NCI-H2196 treated with DMSO at 0.1 percent for 48 hours (cell line): ENCODE data around the gene C1orf159.
"Not testable (repeated sequence)": the region's sequence is repeated elsewhere in the genome, so short reads cannot be mapped to it uniquely, and the experiment has no call there.

ENCODE experiments used
- DNase-seq: peaks from one replicate; lab custom pipeline; 2025; ENCODE audit not compliant: unreplicated experiment; lab: John Stamatoyannopoulos, UW

The C1orf159 gene

DNA sequence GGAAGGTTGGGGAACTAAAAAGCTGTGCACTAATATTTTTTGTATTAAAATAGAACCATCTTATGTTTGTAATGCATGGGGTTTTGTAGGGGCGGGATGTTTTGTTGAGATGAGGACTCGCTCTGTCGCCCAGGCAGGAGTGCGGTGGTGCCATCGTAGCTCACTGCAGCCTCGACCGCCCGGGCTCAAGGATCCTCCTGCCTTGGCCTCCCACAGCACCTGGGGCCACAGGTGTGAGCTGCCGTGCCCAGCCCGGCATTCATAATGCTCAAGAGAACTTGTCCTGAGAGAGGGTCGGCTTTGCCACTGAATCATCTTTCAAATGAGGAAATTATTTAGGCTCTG is 3.0 kb upstream of the C1orf159 start:
- DNase-seq = no peak

DNA sequence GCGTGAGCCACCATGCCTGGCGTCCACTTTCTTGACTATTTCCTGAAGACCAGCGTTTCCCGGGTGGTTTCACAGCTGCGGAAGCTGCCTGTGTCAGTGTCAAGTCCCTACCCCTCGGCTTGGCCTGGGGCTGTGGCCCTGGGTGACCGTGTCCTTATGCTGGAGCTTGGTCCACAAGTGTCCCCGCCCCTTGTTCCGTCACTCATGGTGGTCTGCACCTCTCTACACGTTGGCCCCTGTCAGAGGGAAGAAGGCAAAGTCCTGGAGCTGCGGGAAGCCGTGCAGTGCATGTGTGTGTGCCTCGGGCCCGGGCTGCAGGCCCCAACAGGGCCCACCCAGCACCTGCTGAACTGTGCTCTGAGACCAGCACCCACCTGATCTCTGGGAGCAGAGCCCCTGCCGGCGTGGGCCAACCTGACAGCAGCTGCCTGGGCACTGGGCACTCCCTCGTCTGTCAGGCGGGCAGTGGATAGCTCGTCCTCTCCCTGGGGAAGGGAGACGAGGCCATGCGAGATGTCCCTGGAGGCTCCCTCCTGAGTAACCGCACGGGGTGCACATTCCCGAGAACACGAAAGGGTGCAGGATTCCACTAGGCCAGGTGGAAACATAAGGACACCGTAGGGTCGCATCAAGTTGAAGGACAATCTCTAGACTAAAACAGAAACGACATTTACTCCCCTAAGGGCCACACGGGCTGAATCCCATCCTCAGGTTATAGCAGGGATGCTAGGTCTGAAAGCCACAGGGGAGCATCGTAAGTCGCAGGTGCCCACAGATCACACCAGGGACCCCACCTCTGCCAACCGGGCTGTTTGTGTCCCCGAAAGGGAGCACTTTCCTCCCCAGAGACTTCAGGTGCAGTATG is 2.4 kb upstream of the C1orf159 start:
- no peak for DNase-seq

DNA sequence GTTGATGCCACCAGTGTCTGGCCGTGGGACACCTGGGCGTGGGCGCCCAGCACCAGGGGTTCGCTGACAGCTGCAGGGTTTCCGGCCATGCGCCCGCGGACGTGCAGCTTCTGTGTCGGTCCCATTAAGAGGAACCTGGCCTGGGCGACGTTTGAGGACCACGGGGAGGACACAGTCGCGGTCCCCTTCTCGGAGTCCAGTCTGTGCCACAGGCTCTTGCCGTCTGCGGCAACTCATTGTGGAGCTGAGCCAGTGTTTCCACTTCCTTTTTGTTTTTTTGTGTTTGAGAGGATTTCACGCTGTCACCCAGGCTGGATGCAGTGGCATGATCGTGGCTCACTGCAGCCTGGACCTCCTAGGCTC is 1.6 kb upstream of the C1orf159 start:
- no peak for DNase-seq

DNA sequence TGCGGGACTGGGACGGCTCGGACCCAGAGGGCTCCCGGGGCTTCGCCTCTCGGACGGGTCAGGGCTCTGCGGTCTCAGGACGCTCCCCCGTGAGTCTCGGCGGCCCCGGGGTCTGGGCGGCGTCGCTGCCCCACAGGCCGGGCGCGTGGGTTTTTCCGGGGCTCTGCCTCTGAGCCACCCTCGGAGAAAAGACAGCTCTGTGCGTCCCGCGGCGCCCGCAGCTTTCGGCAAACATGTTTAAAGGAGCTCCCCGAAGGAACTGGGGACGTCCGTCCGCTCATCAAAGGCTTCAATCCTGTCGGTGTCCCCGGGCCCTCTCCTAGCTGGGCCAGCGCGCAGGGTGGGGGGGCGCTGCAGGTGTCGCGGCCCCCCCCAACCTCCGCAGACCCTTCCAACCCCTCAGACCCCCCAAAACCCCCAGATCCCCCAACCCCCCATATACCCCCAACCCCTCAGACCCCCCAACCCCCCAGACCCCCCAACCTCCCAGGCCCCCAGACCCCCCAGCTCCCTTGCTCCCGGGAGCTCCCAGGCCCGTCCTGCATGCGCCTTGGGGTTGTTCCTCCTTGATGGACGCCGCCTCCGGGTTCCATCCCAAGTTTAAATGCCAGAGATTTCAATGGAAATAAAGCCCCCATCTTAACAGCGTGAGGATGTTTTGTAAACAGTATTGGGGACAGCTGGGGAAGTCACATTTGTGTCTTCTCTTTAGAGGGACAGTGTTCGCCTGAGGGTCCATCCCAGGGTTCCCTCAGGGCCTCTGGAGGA is 996 bp upstream of the C1orf159 start:
- DNase-seq = no peak

DNA sequence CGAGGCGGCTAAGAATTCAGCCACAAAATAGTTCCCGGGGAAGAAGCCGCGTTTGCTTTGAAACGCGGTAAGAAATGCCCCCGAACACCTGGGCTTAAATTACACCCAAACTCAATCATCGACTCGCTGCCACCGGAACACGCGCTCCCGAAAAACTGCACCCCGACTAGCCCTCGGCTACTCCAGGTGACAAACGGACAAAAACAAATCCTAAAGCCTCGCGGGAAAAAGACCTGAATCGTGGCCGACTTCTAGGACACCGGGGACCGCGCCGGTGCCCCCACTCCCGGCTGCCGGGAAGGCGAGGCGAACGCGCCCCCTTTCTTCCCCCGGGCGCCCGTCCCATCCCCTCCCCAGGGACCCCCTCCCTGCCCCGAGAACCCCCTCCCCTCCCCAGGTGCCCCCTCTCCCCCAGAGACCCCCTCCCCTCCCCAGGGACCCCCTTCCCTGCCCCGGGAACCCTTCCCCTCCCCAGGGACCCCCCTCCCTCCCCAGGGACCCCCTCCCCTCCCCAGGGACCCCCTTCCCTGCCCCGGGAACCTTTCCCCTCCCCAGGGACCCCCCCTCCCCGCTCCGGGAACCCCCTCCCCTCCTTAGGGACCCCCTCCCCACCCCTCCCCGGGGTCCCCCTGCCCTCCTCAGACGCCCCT is 628 bp downstream of the C1orf159 start:
- no peak for DNase-seq

DNA sequence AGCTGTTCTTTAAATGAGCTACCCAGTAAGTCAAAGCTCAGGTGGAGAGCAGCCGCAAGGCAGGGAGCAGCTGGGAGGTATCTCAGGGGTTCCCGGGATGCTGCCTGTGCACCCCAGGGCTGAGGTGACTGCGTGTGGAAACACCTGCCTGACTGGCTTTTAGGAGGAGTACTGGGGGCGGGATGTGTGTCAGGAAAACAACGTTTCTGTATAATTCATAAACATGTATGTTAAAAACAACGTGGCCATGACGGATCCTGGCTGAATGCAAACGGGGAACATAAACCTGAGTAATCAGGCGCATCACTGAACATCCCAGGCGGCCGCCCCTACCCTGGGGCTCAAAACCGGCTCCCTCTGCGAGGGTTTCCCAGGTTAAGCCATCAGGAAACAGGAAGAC is 1.5 kb downstream of the C1orf159 start:
- DNase-seq = no peak

DNA sequence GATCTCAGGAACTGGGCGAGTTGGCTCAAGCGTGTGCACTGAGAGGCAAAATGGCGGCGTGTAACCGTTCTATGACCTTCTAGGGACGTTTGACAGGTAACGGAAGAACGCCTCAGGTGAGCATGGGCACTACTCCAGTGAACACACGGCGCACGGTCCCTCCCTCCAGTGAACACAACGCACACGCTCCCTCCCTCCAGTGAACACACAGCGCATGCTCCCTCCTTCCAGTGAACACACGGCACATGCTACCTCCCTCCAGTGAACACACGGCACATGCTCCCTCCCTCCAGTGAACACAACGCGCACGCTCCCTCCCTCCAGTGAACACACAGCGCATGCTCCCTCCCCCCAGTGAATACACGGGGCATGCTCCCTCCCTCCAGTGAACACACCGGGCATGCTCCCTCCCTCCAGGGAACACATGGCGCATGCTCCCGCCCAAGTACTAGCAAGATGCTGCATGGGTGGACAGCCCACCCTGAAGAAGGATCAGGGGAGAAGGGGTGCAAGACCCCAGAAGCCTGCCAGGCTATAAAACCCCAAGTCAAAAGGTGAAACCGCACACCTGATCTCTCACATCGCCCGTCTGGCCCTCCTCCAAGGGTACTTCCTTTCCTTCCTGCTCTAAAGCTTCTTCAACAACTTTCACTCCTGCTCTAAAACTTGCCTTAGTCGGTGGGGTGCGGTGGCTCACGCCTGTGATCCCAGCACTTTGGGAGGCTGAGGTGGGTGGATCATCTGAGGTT is 3.5 kb downstream of the C1orf159 start:
- DNase-seq = no peak

DNA sequence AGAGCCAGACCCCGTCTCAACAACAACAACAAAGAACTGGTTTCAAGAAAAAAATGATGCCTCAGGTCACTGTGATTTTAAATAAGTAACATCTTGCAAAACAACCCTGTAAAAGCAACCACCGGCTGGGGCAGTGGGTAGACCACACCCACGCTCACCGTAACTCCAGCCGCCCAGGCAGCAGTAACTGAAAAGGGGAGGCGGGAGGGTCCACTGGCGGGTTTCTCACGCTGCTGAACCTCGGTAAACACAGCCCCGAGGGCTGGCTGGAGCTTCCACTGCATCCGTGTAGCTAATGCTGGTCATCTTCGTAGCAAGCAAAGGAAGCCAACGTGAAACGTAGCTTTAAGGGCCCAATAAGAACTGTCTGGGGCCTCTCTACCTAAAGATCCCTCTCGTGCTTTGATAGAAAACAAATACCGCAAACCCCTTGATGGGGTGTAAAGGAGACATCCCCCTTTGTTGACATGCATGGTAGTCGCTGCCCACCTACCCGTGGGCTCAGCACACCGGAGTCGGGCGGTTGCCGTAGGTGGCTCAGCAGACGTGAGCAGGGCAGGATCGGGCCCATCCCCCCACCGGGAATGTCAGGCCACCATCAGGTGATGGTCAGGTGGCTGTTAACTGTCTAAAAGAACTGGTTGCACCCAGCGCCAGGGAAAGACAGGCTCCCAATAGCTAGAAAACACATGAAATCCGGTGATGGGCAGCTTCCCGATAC is 4.2 kb downstream of the C1orf159 start:
- DNase-seq = no peak

DNA sequence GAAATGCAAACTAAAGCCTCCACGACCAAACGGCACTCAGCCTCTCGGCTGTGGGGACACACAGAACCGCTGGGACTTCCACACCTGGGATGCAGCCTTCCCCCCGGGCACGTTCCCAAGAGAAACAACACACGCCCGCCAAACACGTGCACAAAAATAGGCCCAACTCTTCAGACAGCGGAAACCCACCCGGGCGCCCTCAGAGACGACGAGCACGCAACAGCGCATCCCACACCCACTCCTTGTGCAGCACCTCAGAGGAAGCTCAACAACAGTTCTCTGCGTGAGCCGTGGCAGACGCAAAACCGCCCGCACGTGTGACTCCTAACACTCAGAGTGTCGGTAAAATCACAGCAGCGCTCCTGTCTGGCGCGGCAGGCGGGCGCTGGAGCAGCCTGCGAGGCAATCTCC is 5.3 kb downstream of the C1orf159 start:
- no peak for DNase-seq

DNA sequence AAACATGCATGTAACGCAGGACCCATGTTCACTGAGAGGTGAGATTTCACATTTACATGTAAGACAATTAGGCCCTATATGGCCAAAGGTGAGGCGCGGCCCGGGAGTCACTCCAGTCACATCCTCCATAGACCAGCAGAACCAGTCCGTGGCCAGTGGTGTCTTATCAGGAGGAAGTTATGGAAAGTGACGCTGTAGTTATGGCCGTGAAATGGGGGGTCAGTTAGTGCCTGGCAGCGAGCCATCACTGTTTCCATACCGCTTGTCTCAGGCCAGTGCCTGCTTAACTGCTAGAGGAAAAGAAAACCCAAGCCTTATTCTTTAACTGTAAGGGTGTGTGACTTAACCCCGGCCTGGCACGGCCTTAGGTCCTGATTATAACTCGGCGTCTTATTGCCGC is 6.1 kb downstream of the C1orf159 start:
- no peak for DNase-seq

DNA sequence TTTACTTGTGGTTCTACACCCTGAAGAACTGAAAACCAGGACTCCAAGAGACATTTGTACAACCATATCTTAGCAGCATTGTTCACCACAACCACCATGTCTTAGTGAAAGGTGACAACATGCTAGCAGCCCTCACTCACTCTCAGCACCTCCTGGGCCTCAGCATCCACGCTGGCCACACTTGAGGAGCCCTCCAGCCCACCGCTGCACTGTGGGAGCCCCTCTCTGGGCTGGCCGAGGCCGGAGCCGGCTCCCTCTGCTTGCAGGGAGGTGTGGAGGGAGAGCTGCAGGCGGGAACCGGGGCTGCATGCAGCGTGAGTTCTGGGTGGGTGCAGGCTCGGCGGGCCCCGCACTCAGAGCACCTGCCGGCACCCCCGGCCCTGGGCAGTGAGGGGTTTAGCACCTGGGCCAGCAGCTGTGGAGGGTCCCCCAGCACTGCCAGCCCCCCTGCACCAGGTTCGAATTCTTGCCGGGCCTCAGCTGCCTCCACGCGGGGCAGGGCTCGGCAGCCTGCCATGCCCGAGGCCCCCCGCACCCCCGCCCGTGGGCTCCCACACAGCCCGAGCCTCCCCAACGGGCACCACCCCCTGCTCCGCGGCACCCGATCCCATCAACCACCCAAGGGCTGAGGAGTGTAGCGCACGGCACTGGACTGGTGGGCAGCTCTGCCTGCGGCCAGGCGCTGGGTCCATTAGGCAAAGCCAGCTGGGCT is 9.2 kb downstream of the C1orf159 start:
- DNase-seq = no peak

DNA sequence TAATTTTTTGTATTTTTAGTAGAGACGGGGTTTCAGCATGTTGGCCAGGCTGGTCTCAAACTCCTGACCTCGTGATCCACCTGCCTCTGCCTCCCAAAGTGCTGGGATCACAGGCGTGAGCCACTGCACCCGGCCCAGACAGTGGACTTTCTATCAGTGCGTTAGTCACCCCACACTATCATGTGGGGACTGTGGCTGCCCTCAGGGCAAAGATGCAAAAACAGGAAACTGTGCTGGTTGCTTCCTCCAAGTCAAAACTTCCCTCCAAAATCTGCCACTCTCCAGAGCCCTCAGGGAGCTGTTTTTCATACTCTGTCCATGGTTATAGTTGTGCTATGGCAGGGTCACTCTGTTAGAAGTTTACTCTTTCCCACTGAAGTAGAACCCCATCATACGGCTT is 11.7 kb downstream of the C1orf159 start:
- DNase-seq = not testable (repeated sequence)

DNA sequence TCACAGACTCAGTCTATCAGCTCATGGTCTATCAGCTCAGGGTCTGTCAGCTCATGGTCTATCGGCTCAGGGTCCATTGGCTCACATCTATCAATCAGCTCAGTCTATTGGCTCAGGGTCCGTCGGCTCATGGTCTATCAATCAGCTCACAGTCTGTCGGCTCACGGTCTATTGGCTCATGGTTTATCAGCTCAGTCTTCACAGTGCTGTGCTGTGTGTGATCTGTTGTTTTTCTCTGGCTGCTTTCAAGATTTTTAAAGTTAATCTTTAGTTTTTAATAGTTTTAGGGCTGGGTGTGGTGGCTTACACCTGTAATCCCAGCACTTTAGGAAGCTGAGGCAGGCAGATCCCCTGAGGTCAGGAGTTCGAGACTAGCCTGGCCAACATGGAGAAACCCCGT is 14.4 kb downstream of the C1orf159 start:
- DNase-seq = no peak

DNA sequence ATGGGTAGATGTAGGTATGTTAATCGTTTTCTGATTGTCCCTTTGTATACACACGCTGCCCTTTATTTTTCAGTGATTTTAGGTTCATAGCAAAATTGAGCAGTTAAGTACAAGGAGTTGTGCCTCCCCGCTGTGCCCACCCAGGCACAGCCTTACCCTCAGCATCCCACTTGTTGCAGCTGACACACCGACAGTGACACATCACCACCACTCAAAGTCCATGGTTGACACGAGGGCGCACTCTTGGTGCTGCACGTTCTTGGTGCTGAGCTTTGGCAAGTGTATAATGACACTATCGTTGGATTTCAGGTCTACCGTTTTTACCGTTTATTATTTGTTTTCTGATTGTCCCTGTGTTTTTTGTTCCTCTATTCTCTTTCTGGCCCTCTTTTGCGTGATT is 15.6 kb downstream of the C1orf159 start:
- no peak for DNase-seq

DNA sequence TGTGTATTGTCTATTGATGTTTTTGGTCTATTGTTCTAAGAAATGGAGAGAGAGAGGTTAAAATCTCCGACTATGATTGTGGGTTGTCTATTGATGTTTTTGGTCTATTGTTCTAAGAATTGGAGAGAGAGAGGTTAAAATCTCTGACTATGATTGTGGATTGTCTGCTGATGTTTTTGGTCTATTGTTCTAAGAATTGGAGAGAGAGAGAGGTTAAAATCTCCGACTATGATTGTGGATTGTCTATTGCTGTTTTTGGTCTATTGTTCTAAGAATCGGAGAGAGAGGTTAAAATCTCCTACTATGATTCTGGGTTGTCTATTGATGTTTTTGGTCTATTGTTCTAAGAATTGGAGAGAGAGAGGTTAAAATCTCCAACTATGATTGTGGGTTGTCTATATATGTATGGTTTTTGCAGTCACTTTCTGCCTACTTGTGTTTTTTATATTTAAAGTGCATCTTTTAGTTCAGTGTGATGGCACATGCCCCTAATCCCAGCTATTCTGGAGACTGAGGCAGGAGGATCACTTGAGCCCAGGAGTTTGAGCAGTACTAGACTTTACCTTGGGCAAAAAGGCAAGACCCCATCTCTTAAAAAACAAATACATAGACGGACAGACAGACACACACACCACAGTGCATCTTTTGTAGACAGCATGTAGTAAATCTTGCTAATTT is 16.2 kb downstream of the C1orf159 start:
- DNase-seq = no peak

DNA sequence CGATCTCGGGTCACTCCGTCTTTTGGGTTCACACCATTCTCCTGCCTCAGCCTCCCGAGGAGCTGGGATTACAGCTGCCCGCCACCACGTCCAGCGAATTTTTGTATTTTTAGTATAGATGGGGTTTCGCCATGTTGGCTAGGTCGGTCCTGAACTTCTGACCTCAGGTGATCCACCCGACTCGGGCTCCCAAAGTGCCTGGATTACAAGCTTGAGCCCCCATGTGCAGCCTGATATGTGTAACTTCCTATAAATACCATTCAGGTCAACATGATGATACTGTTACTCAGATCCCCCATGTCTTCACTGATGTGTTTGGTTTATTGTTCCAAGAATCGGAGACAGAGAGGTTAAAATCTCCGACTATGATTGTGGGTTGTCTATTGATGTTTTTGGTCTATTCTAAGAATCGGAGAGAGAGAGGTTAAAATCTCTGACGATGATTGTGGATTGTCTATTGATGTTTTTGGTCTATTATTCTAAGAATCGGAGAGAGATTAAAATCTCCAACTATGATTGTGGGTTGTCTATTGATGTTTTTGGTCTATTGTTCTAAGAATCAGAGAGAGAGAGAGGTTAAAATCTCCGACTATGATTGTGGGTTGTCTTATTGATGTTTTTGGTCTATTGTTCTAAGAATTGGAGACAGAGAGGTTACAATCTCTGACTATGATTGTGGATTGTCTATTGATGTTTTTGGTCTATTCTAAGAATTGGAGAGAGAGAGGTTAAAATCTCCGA is 17.0 kb downstream of the C1orf159 start:
- no peak for DNase-seq

DNA sequence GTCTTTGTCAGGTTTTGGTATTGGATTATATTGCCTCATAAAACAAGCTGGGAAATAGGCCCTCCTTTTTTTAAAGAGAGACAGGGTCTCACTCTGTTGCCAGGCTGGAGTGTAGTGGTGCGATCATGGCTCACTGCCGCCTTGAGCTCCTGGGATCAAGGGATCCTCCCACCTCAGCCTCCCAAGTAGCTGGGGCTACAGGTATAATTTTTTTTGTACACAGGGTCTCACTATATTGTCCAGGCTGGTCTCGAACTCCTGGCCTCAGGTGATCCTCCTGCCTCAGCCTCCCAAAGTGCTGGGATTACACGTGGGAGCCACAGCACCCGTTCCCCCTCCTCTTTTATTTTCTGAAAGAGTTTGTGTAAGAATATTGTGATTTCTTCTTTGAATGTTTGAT is 19.8 kb downstream of the C1orf159 start:
- DNase-seq = not testable (repeated sequence)

DNA sequence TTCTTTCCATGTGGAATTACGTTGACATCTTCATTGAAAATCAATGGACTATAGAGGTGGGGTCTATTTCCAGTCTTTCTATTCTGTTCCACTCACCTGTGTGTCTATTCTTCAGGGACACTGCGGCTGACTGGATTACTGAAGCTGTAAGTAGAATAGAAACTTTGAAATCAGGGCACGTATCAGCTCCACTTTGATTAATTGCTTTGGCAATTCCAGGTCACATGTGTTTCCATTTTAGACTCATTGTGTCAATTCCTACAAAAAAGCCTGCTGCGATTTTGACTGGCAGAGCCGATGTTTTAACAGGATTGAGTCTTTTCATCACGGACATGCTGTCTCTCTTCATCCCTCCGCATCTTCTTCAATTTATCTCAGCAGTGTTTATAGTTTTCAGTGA is 20.9 kb downstream of the C1orf159 start:
- no peak for DNase-seq

DNA sequence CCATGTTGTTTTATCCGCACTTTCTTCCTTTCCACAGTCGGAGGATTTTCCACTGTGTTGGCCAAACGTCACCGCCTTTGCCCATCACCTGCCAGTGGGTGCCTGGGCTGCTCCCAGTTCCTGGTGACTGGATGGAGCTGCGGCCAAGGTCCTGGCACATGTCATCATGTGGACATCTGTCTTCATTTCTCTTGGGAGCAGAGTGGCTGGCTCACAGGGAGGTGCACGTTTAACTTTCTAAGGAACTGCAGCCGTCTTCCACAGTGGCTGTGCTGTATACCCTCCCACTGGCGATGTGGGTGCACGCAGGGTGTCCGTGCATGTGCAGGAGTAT is 22.3 kb downstream of the C1orf159 start:
- DNase-seq = no peak
